ENCODE data around the gene STXBP5.

DNA sequence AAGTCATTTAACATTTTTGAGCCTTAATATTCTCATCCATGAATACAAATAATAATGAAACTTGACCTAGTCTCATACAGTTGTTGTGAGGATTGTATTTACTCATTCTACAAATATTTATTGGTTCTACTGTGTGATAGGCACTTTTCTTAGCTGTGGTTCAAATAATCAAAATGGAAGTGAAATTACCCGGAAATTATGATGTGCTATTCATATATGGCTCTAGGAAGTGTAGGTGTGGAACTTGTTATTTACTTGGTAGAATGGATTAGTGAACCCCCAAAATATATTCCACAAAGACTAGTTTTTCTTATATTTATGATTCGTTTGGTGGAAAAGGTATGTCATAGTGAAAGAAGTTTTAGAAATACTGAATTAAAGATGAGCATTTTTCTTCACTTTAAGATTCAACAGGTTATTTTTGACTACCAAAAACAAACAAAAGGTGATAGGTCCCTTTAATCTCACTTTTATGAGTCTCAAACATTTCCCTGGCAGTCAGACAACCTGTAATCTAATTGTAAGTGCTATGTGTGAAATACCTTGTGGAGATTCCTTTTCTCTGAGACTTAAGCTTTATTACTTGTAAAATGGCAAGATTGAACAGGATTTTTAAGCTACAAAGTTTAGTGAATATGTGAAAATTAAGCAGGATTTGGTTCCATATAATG is 77.8 kb downstream of the STXBP5 start:
- TF ChIP-seq POLR2AphosphoS5 (IDR thresholded peaks at IDR 0.05; ENCODE audit: borderline replicate concordance, low read depth, low read length) (no peak), EZH2 (IDR thresholded peaks at IDR 0.05) (no peak)
